HepG2 (cell line): Measurements from ENCODE around the gene WSCD1. TPM values are rescaled to one million over a fixed set of nuclear protein-coding genes. Genes with fewer than 3 reads are reported as not detected.
A peak's percentile ranks its signal among the peaks of the same experiment; 100 is the strongest.

ENCODE experiments used
- ATAC-seq: fragments of 200-7000 bp; cut with Tn5 transposase; 3 replicates; pipeline ENCODE4 v1.9.1; 2020; ENCODE audit warnings: mild to moderate bottlenecking, moderate library complexity
- BruUV-seq: library from RNA; stranded (reverse); fragments of 400-500 nt; replicated peaks from 2 replicates; lab custom pipeline; 2021; lab: Mats Ljungman, UMichigan
- CTCF ChIA-PET: fragments of 300-600 bp; formaldehyde crosslinking; extraction: SDS; loops from one replicate; lab custom pipeline; 2021; ENCODE audit warnings: low total read pairs, inconsistent platforms, low intra/inter-chr PET ratio; lab: Yijun Ruan, JAX
- POLR2A ChIA-PET: fragments of 350-600 bp; sonication (Branson Sonifier 250); formaldehyde crosslinking; loops from one replicate; lab custom pipeline; 2020; ENCODE audit warnings: antibody characterized with exemption, inconsistent platforms; lab: Yijun Ruan, JAX
- DNase-seq: peaks from one replicate; pipeline ENCODE4 v3.0.0-alpha.2; 2015; ENCODE audit warnings: low spot score
- FAIRE-seq: peaks from 3 replicates; lab custom pipeline; 2011; peaks lifted over from hg19 to GRCh38; lab: Jason Lieb, UNC
- H2AFZ ChIP-seq: one replicate; pipeline ENCODE4 v1.6.1; 2011; ENCODE audit warnings: low read length, inconsistent platforms
- H3K27ac ChIP-seq: fragments of 300-600 bp; 3 replicates; pipeline ENCODE4 v1.8.0; 2011; ENCODE audit warnings: mixed run types, mild to moderate bottlenecking, mixed read lengths, low read length, inconsistent platforms; ENCODE audit not compliant: insufficient read depth; ENCODE audit errors: extremely low read length
- H3K27me3 ChIP-seq, 2 experiments: fragments of 200-600 bp in 1 of 2; 2 replicates in 1 of 2; 3 replicates in 1 of 2; pipeline versions ENCODE4 v1.6.0 to v1.8.0; 2011; ENCODE audit warnings: low read length in 2 of 2, mild to moderate bottlenecking in 2 of 2, moderate library complexity in 2 of 2, inconsistent platforms in 1 of 2; ENCODE audit not compliant: insufficient read depth in 2 of 2, control insufficient read depth in 1 of 2
- H3K36me3 ChIP-seq, 2 experiments: fragments of 200-600 bp in 1 of 2; replicated peaks in 1 of 2; 2 replicates in 1 of 2; 3 replicates in 1 of 2; pipeline versions ENCODE4 v1.5.1 to v1.8.0; 2011; ENCODE audit warnings: low read length in 2 of 2, inconsistent platforms in 1 of 2; ENCODE audit not compliant: insufficient read depth in 2 of 2, control insufficient read depth in 1 of 2
- H3K4me1 ChIP-seq: 2 replicates; pipeline ENCODE4 v1.5.1; 2012; ENCODE audit warnings: low read length, inconsistent platforms; ENCODE audit not compliant: insufficient read depth
- H3K4me2 ChIP-seq: 2 replicates; pipeline ENCODE4 v1.6.0; 2011; ENCODE audit warnings: low read depth, low read length, inconsistent platforms
- H3K4me3 ChIP-seq, 3 experiments: fragments of 200-600 bp in 1 of 3; sonication (generic), shearing (Covaris generic) in 1 of 3; replicated peaks in 1 of 3; 2 replicates each; pipeline ENCODE4 v1.5.1; 2011 to 2016; ENCODE audit warnings: low read length in 3 of 3, inconsistent platforms in 2 of 3, low read depth in 2 of 3, mild to moderate bottlenecking in 2 of 3, control low read depth in 1 of 3, mixed read lengths in 1 of 3; ENCODE audit not compliant: insufficient read depth in 1 of 3
- H3K79me2 ChIP-seq: one replicate; pipeline ENCODE4 v1.6.1; 2011; ENCODE audit warnings: low read length, inconsistent platforms; ENCODE audit not compliant: insufficient read depth
- H3K9ac ChIP-seq: 2 replicates; pipeline ENCODE4 v1.6.0; 2011; ENCODE audit warnings: mild to moderate bottlenecking, low read depth, low read length, inconsistent platforms; ENCODE audit not compliant: insufficient read depth
- H3K9me3 ChIP-seq: 2 replicates; pipeline ENCODE4 v1.5.1; 2012; ENCODE audit warnings: mild to moderate bottlenecking, low read length
- H4K20me1 ChIP-seq: 2 replicates; pipeline ENCODE4 v1.6.0; 2011; ENCODE audit warnings: inconsistent platforms, mild to moderate bottlenecking, low read length, moderate library complexity; ENCODE audit not compliant: insufficient read depth
- ARID5B ChIP-seq: IDR thresholded peaks from 2 replicates; pipeline ENCODE4 v1.4.0; 2020; ENCODE audit warnings: mild to moderate bottlenecking, missing genetic modification reagents
- BCL6 ChIP-seq: IDR thresholded peaks from 2 replicates; pipeline ENCODE4 v1.6.1; 2016; ENCODE audit warnings: missing genetic modification reagents, missing compliant biosample characterization
- FOXA3 ChIP-seq: IDR thresholded peaks from 2 replicates; pipeline ENCODE4 v1.6.1; 2016; ENCODE audit warnings: missing genetic modification reagents, missing compliant biosample characterization
- HDAC2 ChIP-seq: sonication (generic); formaldehyde crosslinking; IDR thresholded peaks from 2 replicates; pipeline ENCODE4 v1.4.0; 2020; ENCODE audit warnings: missing genetic modification reagents
- NFRKB ChIP-seq: fragments of 450-650 bp; IDR thresholded peaks from 2 replicates; pipeline ENCODE4 v1.6.1; 2017
- SMYD3 ChIP-seq: sonication (generic); formaldehyde crosslinking; IDR thresholded peaks from 2 replicates; pipeline ENCODE4 v1.8.1; 2023; ENCODE audit warnings: mild to moderate bottlenecking, missing genetic modification reagents
- SOX6 ChIP-seq, 2 experiments: fragments of 450-650 bp in 1 of 2; sonication (generic) in 1 of 2; formaldehyde crosslinking in 1 of 2; IDR thresholded peaks; 2 replicates each; pipeline versions ENCODE4 v1.4.0 to v1.6.1; 2017 to 2020; ENCODE audit warnings: antibody characterized with exemption in 1 of 2, mild to moderate bottlenecking in 1 of 2, missing genetic modification reagents in 1 of 2
- TBX2 ChIP-seq: sonication (generic); formaldehyde crosslinking; IDR thresholded peaks from 2 replicates; pipeline ENCODE4 v1.5.0; 2020; ENCODE audit warnings: missing genetic modification reagents, mild to moderate bottlenecking, borderline replicate concordance
- TOE1 ChIP-seq: sonication (generic); formaldehyde crosslinking; IDR thresholded peaks from 2 replicates; pipeline ENCODE4 v1.4.0; 2020; ENCODE audit warnings: mild to moderate bottlenecking, missing genetic modification reagents
- ZGPAT ChIP-seq: IDR thresholded peaks from 2 replicates; pipeline ENCODE4 v1.6.1; 2016; ENCODE audit warnings: mild to moderate bottlenecking
- ZNF230 ChIP-seq: sonication (generic); formaldehyde crosslinking; IDR thresholded peaks from 2 replicates; pipeline ENCODE4 v1.4.0; 2020; ENCODE audit warnings: mild to moderate bottlenecking, missing genetic modification reagents
- ZNF275 ChIP-seq: sonication (generic); formaldehyde crosslinking; IDR thresholded peaks from 2 replicates; pipeline ENCODE4 v1.8.0; 2022; ENCODE audit warnings: missing genetic modification reagents, mild to moderate bottlenecking, inconsistent platforms, borderline replicate concordance
- WGBS: methylation state at CpG from one replicate; pipeline ENCODE4 v1.1.6; 2017; ENCODE audit warnings: low lambda C conversion rate; 5-methylcytosine and 5-hydroxymethylcytosine counted together
- in situ Hi-C: cut with HindIII; loops from 2 replicates; pipeline ENCODE4 v1.10.0; 2017; ENCODE audit warnings: low pct_unique_long_range_greater_than_20kb; ENCODE audit not compliant: extremely low pct_ligation_motif_present
- intact Hi-C: fragments of 100-400 bp; cut with micrococcal nuclease; formaldehyde crosslinking; loops from one replicate; pipeline ENCODE4 v1.10.0; 2022; ENCODE audit not compliant: unreplicated experiment
- polyA plus RNA-seq, 8 experiments: library from polyadenylated mRNA; depleted of rRNA in 3 of 8; stranded (reverse) in 7 of 8; unstranded in 1 of 8; fragments of >200 nt; fragmentation: Illumina TruSeq in 4 of 8; extraction: Trizol in 4 of 8; gene quantifications; 2 replicates each; pipeline versions ENCODE4 v1.2.1 to v1.2.3, GENCODE V29; 2011 to 2016; ENCODE audit warnings: low read depth in 4 of 8, missing spikeins in 1 of 8, mixed read lengths in 1 of 8; ENCODE audit not compliant: insufficient read depth in 1 of 8
- total RNA-seq, 5 experiments: library from RNA; depleted of rRNA; stranded (reverse); fragments of >200 nt; fragmentation: Illumina TruSeq; extraction: Trizol; gene quantifications; 2 replicates each; pipeline ENCODE4 v1.2.3, GENCODE V29; 2016; ENCODE audit warnings: low read depth in 1 of 5

Gene WSCD1
- total and polyA plus RNA-seq, 2 of the 13 experiments (the other 11 are each of a cell fraction or from before 2014, with no cell fraction given): 0.24 to 2.7 TPM

GRCh38 chr17:6035801-6036394 lies 34.3 kb upstream of the WSCD1 start:
- DNase-seq: no peak
- Histone ChIP-seq H3K27me3 (peaks cover 0 to 3% of the 10 kb centered on the region in 2 experiments; a peak in 2 of 5 replicates), H2AFZ (no peak overlapping the region), H3K4me2 (no peak overlapping the region)
- no TSS peak for BruUV-seq
- POLR2A ChIA-PET: no interaction called here
- no peak for FAIRE-seq
- 50% methylated on average over 4 of the region's 7 CpGs for WGBS
- TF ChIP-seq TOE1 (no peak), ZNF230 (CRISPR knock-in tag) (no peak), ZNF275 (no peak), HDAC2 (CRISPR knock-in tag) (no peak)
- TF ChIP-seq, all 625 proteins: peak for 0
- intact Hi-C loops: no loop called here
- H4K20me1 ChIP-seq: no peaks in the 10 kb centered on the region
- H3K27ac ChIP-seq: no peak overlapping the region
- no peak overlapping the region for H3K9ac ChIP-seq
- peaks cover 9% of the 10 kb centered on the region for H3K4me1 ChIP-seq
- H3K4me3 ChIP-seq: no peak overlapping the region
- H3K79me2 ChIP-seq: no peaks in the 10 kb centered on the region
- no peaks in the 10 kb centered on the region for H3K9me3 ChIP-seq
- no peak for ATAC-seq
- CTCF ChIA-PET: no interaction called here
- in situ Hi-C loops: no loop called here
- no peaks in the 10 kb centered on the region for H3K36me3 ChIP-seq

- Histone ChIP-seq H3K27ac (no peak overlapping the region), H3K9me3 (no peaks in the 10 kb centered on the region), H3K36me3 (no peaks in the 10 kb centered on the region), H3K4me1 (peaks cover 12% of the 10 kb centered on the region), H3K27me3 (peaks cover 0 to 10% of the 10 kb centered on the region in 2 experiments; a peak in 1 of 5 replicates), H3K9ac (no peak overlapping the region), H3K4me2 (peak overlapping the region; percentile 3; the same call in 1 of the 2 replicates), H4K20me1 (no peaks in the 10 kb centered on the region), H2AFZ (no peak overlapping the region), H3K79me2 (no peaks in the 10 kb centered on the region), H3K4me3 (no peak overlapping the region)
- intact Hi-C loops: no loop called here
- ChIA-PET CTCF (no interaction called here), POLR2A (no interaction called here)
- DNase-seq: no peak
- WGBS: 19% methylated on average over 7 of the region's 13 CpGs
- peak; percentile 94 for ATAC-seq
- no peak for FAIRE-seq
- no TSS peak for BruUV-seq
- in situ Hi-C loops: no loop called here
- no peak; the same call in 1 of the 2 replicates for TF ChIP-seq BCL6
- TF ChIP-seq FOXA3: peak; percentile 34; the same call in 1 of the 2 replicates
- no peak for TF ChIP-seq SMYD3 (CRISPR knock-in tag)
- peak; percentile 35; the same call in 1 of the 2 replicates for TF ChIP-seq ARID5B (CRISPR knock-in tag)
- no peak for TF ChIP-seq NFRKB
- TF ChIP-seq TBX2 (CRISPR knock-in tag): peak; percentile 29; the same call in 1 of the 2 replicates
- TF ChIP-seq SOX6 (IDR thresholded peaks at IDR 0.05): no peak
- TF ChIP-seq SOX6 (CRISPR knock-in tag; IDR thresholded peaks at IDR 0.05): 0 out of 2 replicates have a peak, but pooled peaks have one; percentile 38
- TF ChIP-seq ZGPAT (CRISPR knock-in tag): 0 out of 2 replicates have a peak, but pooled peaks have one; percentile 17
Measured at GRCh38 chr17:6040504-6040903, 29.7 kb upstream of the WSCD1 start.
